Loucy (cell line): ENCODE results near the gene AARSD1.
"Not testable (repeated sequence)": the region's sequence is repeated elsewhere in the genome, so short reads cannot be mapped to it uniquely, and the experiment has no call there.

Experiments used
- H2AFZ ChIP-seq: fragments of 200-600 bp; sonication (generic); 2 replicates; pipeline ENCODE4 v1.6.0; 2016; ENCODE audit warnings: antibody characterized with exemption, mild to moderate bottlenecking, low read length, moderate library complexity
- H3F3A ChIP-seq: fragments of 200-600 bp; 2 replicates; pipeline ENCODE4 v1.6.0; 2016; ENCODE audit warnings: antibody characterized with exemption, low read depth, mild to moderate bottlenecking
- H3K27me3 ChIP-seq: fragments of 200-600 bp; sonication (generic); 2 replicates; pipeline ENCODE4 v1.6.1; 2014; ENCODE audit warnings: low read length, mild to moderate bottlenecking; ENCODE audit not compliant: insufficient read depth, poor library complexity, severe bottlenecking
- H3K36me3 ChIP-seq: fragments of 200-600 bp; sonication (generic); 2 replicates; pipeline ENCODE4 v1.6.1; 2016; ENCODE audit warnings: low read length; ENCODE audit not compliant: insufficient read depth
- H3K4me1 ChIP-seq: fragments of 200-600 bp; sonication (generic); 2 replicates; pipeline ENCODE4 v1.5.1; 2014; ENCODE audit warnings: low read length, mild to moderate bottlenecking; ENCODE audit not compliant: insufficient read depth, poor library complexity, severe bottlenecking
- H3K4me2 ChIP-seq: fragments of 200-600 bp; sonication (generic); 2 replicates; pipeline ENCODE4 v1.6.0; 2014; ENCODE audit warnings: antibody characterized with exemption, low read length, low read depth, mild to moderate bottlenecking; ENCODE audit not compliant: poor library complexity, severe bottlenecking
- H3K4me3 ChIP-seq: fragments of 200-600 bp; sonication (generic); 2 replicates; pipeline ENCODE4 v1.5.1; 2014; ENCODE audit warnings: low read length, mild to moderate bottlenecking, mixed read lengths; ENCODE audit not compliant: poor library complexity, severe bottlenecking
- H3K79me2 ChIP-seq: fragments of 200-600 bp; sonication (generic); 2 replicates; pipeline ENCODE4 v1.6.1; 2014; ENCODE audit warnings: low read length; ENCODE audit not compliant: insufficient read depth
- H3K9ac ChIP-seq: fragments of 200-600 bp; sonication (generic); 2 replicates; pipeline ENCODE4 v1.6.0; 2014; ENCODE audit warnings: mild to moderate bottlenecking, low read depth, low read length, moderate library complexity; ENCODE audit not compliant: poor library complexity, severe bottlenecking
- H3K9me2 ChIP-seq: fragments of 200-600 bp; sonication (generic); replicated peaks from 2 replicates; pipeline ENCODE4 v1.6.1; 2016; ENCODE audit warnings: low read depth, low read length, mixed read lengths
- H3K9me3 ChIP-seq: fragments of 200-600 bp; sonication (generic); 2 replicates; pipeline ENCODE4 v1.6.1; 2014; ENCODE audit warnings: mild to moderate bottlenecking, antibody characterized with exemption, low read length, low read depth; ENCODE audit not compliant: insufficient read depth
- H4K20me1 ChIP-seq: fragments of 200-600 bp; sonication (generic); 2 replicates; pipeline ENCODE4 v1.6.0; 2014; ENCODE audit warnings: antibody characterized with exemption, low read length, mild to moderate bottlenecking; ENCODE audit not compliant: insufficient read depth, poor library complexity, severe bottlenecking
- CTCF ChIP-seq: fragments of 200-600 bp; sonication (generic); conservative IDR thresholded peaks from 2 replicates; pipeline ENCODE4 v1.5.1; 2014; ENCODE audit warnings: mild to moderate bottlenecking, antibody characterized with exemption, low read length
- EZH2phosphoT487 ChIP-seq: fragments of 200-600 bp; IDR thresholded peaks from 2 replicates; pipeline ENCODE4 v1.6.1; 2018; ENCODE audit warnings: antibody characterized with exemption, mild to moderate bottlenecking, moderate library complexity, borderline replicate concordance

Gene AARSD1

DNA sequence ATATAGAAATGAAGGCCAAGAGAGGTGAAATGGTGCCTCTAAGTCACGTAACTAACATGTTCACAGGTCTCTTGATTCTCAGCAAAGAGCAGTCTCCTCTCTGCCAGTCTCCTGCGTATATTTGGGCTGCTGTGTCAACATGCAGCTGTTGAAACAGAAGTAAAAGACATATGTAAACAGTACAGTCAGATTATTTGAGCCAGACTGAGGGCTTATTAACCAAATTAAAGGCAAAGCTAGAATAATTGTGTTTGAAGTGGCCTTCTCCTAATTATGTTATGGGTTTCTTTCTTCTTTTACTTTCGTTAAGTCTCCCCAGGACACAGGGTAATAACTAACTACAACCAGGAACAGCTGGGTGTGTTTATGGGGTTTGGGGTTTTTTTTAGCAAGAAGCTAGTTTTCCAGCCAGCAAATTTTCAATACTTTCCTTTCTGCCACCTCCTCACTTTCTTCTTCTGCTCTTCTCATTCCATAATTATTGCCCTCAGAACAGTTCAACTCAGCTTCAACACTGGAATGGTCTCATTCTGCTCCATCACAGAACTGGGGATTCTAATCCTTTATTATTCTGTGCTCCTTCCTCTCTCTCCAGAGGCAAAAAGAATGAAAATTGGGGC lies 45.2 kb downstream of the AARSD1 start:
- H3K9me3 ChIP-seq = no peaks in the 10 kb centered on the region
- no peaks in the 10 kb centered on the region for H3K36me3 ChIP-seq
- H3F3A ChIP-seq = no peaks in the 10 kb centered on the region
- TF ChIP-seq EZH2phosphoT487 = no peak
- TF ChIP-seq CTCF = no peak
- no peaks in the 10 kb centered on the region for H4K20me1 ChIP-seq
- H3K4me1 ChIP-seq = no peaks in the 10 kb centered on the region
- H3K4me3 ChIP-seq = no peak overlapping the region
- no peak overlapping the region for H3K4me2 ChIP-seq
- H2AFZ ChIP-seq = 0 out of 2 replicates have a peak overlapping the region, but pooled peaks have one; percentile 37
- H3K27me3 ChIP-seq = no peaks in the 10 kb centered on the region
- no peak overlapping the region for H3K9ac ChIP-seq
- no peaks in the 10 kb centered on the region for H3K9me2 ChIP-seq
- no peaks in the 10 kb centered on the region for H3K79me2 ChIP-seq

DNA sequence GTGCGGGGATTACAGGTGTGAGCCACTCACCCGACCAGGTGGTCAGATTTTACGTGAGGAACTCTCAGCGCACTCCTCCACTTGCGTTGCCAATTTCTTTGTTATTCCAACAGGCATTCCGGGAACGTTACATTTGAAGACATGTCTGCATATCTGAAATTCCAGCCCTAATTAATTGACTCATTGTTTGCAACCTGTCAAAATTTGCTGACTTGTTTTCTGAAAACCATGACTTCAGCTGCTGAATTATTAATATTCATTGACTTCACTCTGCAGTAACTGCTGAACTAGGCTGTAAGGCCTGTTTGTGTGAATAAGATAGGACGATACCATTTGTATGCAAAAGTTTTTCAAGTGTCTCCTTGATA lies 47.0 kb downstream of the AARSD1 start:
- H4K20me1 ChIP-seq = no peaks in the 10 kb centered on the region
- no peaks in the 10 kb centered on the region for H3K27me3 ChIP-seq
- H3K4me1 ChIP-seq = no peaks in the 10 kb centered on the region
- H2AFZ ChIP-seq = no peak overlapping the region
- TF ChIP-seq EZH2phosphoT487 (no peak), CTCF (no peak)
- no peaks in the 10 kb centered on the region for H3K36me3 ChIP-seq
- H3K9ac ChIP-seq = no peak overlapping the region
- no peak overlapping the region for H3K4me3 ChIP-seq
- no peaks in the 10 kb centered on the region for H3K79me2 ChIP-seq
- H3K9me2 ChIP-seq = no peaks in the 10 kb centered on the region
- H3F3A ChIP-seq = no peaks in the 10 kb centered on the region
- H3K9me3 ChIP-seq = no peaks in the 10 kb centered on the region
- H3K4me2 ChIP-seq = no peak overlapping the region

DNA sequence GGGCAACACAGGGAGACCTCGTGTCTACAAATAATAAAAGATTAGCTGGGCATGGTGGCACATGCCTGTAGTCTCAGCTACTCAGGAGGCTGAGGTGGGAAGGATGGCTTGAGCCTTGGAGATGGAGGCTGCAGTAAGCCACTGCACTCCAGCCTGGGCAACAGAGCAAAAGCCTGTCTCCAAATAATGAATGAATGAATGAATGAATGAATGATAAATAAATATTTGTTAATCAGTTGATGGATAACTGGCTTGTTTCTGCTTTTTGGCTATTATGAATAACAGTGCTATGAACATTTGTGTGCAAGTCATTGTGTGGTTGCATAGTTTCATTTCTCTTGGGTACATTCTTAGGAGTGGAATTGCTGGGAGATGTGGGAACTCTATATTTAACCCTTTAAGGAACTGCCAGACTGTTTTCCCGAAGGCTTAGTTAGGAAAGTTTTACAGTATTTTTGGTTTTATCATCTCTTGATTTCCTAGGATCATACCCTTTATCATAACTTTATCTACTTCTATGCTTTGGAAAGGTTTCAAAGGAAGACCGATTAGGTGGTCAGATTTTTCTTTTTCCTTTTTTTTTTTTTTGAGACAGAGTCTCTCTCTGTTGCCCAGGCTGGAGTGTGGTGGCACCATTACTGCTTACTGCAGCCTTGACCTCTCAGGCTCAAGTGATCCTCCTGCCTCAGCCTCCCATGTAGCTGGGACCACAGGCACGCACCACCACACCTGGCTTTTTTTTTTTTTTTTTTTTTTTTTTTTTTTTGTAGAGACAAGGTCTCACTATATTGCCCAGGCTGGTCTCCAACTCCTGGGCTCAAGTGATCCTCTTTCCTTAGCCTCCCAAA lies 47.6 kb downstream of the AARSD1 start:
- H3K9me2 ChIP-seq = not testable (repeated sequence)

DNA sequence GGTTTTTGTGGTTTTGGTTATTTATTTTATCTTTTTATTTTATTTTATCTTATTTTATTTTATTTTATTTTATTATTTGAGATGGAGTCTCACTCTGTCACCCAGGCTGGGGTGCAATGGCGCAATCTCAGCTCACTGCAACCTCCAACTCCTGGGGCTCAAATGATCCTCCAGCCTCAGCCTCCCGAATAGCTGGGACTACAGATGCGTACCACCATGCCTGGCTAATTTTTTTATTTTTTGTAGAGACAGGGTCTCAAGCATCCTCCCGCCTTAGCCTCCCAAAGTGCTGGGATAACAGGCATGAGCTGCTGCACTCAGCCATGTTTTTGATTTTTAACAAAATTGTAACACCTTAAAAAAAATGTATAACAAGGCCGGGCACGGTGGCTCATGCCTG lies 49.0 kb downstream of the AARSD1 start:
- H4K20me1 ChIP-seq, H3F3A ChIP-seq, H3K9me3 ChIP-seq, H3K9me2 ChIP-seq, H3K4me2 ChIP-seq, H3K27me3 ChIP-seq, H2AFZ ChIP-seq, H3K4me3 ChIP-seq, H3K9ac ChIP-seq, H3K79me2 ChIP-seq, H3K4me1 ChIP-seq, H3K36me3 ChIP-seq: not testable (repeated sequence)

More for the DNA sequence above, 47.6 kb downstream of the AARSD1 start:
- not testable (repeated sequence) for H3F3A ChIP-seq, H3K79me2 ChIP-seq, H4K20me1 ChIP-seq, H3K4me1 ChIP-seq, H3K4me2 ChIP-seq, H3K27me3 ChIP-seq, H3K9me3 ChIP-seq, H3K36me3 ChIP-seq, H3K9ac ChIP-seq, H3K4me3 ChIP-seq, H2AFZ ChIP-seq
